GM19395 (cell line): Measurements from ENCODE around the gene FAM107B.
"Not testable (repeated sequence)": the region's sequence is repeated elsewhere in the genome, so short reads cannot be mapped to it uniquely, and the experiment has no call there.

Source experiments
- ATAC-seq: cut with Tn5 transposase; IDR thresholded peaks from one replicate; pipeline ENCODE4 v1.9.1; 2021; ENCODE audit warnings: mild to moderate bottlenecking, moderate library complexity; ENCODE audit not compliant: unreplicated experiment

The FAM107B gene

DNA sequence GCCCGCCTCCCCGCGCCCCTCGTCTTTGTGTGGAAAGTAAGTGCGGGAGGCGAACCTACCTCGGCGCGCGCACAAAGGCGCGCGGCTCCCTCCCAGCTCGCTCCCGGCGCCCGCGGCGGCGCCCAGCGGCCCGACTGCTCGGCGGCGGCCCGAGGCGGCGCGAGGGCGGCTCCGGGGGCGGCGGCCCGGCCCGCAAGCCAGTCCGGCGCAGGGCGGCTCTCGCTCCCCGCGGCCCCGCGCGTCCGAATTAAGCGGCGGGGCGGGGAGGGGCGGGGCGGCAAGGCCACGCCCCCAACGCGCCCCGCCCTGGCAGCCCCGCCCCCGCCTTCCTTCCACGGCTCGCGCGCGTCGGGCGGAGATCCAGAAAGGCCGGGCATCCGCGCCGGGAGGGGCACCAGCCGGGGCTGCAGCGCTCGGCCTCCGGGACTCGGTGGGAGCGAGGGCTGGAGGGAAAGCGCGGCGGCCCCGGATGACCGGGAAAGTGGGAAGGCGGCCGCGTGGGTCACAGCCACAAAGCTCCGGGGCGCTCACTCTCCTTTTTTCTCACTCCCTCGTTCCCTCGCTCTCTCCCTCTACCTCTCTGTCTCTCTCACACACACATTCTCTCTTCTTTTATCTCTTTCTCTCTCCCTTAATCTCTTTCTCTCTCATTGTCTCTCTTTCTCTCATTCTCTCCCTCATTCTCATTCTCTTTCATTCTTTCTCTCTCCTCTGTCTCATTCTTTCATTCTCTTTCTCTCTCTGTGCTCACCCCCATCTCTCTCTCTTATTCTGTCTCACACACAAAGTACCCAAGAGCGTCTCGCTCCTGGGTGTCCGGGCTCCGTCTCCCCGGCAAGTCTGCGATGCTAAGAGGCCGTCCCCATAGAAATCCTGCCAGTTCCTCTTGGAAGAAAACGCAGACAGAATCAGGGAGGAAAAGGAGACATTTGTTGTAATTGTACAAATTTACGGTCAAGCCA lies 170.2 kb downstream of the FAM107B start:
- ATAC-seq: peak; percentile 40

DNA sequence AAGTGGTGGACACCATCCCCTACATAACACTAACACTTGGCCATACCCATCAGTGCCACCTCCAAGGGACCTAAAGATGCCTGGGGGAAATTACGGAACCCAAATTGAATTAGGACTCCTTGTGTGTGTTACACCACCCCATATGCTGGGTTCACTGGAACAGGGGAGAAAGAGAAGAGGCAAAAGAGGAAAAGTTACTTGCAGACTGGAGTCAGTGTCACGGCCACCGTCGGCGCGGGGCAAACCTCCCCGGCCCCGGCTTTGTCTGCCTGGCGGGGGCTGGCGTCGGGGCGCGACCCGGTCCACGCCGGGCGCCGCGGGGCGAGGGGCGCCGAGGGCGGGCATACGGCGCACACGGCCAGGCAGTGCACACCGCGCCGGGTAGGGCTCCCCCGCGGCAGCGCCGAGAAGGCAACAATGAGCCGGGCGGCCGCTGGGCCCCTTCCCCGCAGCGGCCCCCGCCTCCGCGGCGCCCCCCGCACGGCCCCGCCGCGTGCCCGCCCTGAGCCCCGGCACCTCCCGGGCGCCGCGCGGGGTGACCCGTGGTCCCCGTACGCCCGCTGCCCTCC lies 171.1 kb downstream of the FAM107B start:
- no peak for ATAC-seq

GRCh38 chr10:14602807-14603533 lies 171.7 kb downstream of the FAM107B start:
- no peak for ATAC-seq

DNA sequence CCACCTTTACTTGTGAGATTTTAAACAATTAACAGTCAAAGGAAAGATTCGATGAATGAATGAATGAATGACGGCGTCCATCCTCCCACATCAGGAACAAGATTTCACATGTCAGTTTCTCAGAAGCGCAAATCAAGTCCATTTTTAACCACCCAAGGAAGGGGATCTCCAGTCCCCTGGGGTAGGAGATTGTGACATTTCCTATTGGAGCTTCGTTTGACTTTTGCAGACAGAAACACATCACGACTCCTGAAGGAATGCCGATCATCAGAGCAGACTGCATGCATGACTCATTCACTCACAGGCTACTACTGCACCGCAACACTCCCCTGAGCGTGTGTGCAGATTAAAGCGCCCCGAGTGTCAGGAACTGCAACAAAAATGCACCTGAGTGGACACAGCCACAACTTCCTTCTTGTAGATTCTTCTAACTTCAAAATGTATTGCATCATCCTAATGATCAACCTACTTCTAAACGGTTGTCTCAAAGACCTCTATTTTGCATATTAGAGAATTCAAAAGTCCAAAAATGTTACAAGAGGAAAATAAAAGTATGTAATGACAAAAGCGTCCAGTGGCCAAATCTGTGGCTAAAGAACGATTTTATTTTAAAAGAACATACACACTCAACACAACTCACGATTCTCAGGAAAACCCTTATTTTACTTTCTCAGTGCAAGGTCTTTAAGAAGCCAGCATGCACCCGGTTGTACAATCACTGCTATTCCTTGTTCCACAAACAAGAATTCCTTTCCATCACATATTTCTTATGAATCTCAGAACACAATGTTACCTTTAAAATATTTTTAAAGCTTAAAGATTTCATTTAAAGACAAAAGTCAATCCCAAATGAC lies 172.6 kb downstream of the FAM107B start:
- ATAC-seq: peak; percentile 44

GRCh38 chr10:14601326-14601725 lies 173.4 kb downstream of the FAM107B start:
- ATAC-seq: no peak

- ATAC-seq: no peak
These were observed 174.6 kb downstream of the FAM107B start for GRCh38 chr10:14600065-14600464.

GRCh38 chr10:14598809-14599764 lies 175.6 kb downstream of the FAM107B start:
- ATAC-seq: no peak

DNA sequence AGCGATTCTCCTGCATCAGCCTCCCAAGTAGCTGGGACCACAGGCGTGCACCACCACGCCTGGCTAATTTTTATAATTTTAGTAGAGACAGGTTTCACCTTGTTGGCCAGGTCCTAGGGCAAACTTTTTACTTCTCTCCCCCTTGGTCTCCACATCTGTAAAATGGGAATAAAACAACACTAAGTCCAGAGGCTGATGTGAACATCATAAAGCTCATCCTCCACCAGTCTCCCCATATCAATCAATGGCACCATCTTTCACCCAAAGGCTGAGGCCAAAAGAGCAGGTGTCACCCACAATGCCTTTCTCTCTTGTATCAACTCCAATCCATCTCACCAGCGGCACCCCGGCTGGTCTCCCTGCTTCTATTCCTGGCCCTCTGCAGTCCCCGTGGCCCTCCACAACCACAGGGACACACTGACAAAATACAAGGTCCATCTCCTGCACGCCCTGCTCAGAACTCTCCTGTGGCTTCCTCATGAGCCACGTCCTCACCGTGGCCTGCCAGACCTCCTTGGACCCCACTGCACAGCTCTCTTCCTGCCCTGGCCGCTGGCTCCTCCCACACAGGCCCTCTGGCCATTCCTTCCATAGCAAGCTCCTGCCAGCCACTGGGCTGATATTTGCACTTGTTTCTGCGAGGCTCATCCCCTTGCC lies 179.0 kb downstream of the FAM107B start:
- no peak for ATAC-seq

- no peak for ATAC-seq
These were observed 179.7 kb downstream of the FAM107B start for GRCh38 chr10:14594878-14595525.

- no peak for ATAC-seq
These were observed 180.9 kb downstream of the FAM107B start for GRCh38 chr10:14593806-14594205.

DNA sequence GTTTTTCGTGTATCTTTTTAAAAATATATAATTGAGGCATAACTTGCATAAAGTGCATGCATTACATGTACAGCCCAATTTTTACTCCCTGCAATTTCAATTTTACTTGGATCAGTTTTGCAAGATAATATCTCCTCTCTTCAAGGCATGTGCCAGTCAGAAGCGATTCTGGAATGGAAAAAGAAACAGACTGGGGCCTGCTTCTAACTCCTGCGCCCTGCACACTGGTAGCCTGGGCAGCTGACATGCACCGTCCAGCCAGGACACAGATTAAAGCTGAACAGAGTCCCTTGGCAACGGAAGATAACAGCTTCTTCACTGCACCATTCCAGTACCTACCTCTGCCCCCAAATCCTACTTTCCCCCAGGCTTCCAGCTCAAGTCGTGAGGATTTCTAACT lies 182.1 kb downstream of the FAM107B start:
- ATAC-seq: no peak

GRCh38 chr10:14592026-14592425 lies 182.7 kb downstream of the FAM107B start:
- ATAC-seq: no peak

GRCh38 chr10:14588938-14589294 lies 185.8 kb downstream of the FAM107B start:
- not testable (repeated sequence) for ATAC-seq

DNA sequence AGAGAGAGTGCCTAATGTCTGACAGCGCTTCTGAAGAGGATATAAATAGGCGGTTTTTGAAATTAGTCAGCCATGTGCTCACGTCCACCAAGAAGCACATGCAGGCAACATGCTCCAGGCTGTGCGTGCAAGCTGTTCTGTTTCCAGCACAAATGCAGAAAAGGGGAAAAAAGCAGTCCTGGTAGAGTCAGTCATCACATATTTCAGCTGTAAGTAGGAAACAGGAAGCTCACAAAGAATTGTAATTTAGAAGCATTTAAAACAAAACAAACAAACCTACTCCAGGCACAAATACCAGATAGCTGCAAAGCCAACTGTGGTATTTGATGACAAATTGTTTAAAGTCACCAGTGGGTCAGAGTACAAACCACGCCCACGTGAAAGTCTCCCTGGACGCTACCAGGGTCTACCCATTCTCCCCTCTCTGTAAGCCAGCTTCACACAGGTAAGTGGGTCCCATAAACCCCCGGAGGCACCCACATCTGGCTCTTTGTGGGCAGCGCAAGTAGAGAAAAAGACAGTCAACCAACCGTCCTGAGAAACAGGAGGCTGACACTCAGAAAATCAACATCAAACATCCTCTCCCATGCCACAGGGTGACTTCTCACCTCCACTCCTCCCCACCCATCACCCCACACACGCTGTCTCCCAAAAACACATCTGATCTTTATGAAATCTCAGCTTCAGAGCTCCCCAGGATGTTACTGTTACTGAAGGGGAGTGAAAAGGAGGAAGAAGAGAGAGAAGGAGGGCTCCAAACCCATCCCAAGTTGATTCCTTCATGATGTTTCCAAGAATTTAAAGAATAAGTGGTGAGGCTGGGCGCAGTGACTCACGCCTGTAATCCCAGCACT lies 186.4 kb downstream of the FAM107B start:
- peak; percentile 72 for ATAC-seq

DNA sequence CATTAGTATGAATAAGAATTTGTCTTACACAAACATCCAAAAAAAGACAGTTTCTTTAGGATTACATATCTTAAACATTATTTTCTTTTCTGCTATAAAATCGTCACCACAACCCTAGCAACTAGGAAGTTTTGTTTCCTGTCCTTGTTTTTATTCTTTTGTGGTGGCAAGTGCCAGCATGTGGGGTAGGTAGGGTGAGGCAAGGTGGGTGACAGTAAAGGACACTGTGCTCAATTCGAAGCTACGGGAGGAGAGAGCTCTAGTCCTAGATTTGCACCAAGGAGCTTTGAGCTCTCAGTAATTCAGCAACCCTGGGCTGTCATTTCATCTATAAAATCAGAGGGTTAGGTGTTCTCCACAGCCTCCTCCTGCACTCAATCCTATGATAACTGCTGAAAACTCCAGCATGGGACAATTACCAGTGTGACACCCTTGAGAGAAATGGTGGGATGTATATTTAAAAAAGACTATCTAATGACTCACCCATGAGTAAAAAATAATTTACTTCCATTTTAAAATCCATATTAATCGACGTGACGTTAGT lies 187.1 kb downstream of the FAM107B start:
- no peak for ATAC-seq

GRCh38 chr10:14586901-14587300 lies 187.8 kb downstream of the FAM107B start:
- no peak for ATAC-seq
